ENCODE measurements around the gene RAB34.

Gene RAB34

DNA sequence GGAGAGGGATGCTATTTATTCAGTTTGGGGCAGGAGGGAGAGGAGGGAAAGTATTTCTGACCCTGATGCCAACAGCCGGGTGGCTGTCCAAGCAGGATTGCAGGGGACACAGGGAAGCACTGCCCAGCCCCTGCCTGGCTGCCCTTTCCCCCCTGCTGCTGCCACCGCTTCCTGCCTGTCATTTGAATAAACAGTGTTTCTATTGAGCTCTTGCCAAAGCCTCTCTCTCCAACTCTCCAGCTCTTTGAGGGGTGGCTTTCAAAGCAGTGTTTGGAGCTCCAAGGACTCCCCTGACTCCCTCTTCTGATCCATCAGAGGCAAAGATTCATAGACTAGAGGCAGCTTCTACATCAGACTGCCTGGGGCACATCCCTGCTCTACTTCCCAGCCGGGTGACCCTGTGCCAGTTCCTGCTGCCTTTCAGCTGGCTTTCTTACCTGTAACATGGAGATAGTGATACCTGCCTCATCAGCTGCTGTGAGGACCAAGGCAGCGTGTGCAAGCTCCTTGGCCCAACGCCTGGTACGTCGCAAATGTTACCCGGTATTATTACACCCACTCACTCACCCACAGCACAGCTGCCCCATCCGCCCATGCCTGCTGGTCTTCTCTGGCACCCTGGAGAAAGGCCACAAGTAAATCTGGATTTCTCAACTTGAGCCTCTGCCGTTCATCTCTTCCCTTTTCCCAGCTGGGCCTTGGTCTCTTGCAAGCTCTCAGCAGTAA lies 15.5 kb downstream of the RAB34 start:
- peaks cover 18 to 20% of the 10 kb centered on the region in 2 donors for H3K4me1 ChIP-seq (ENCODE audit: control insufficient read depth in 2 of 2, insufficient read depth in 2 of 2, low read length in 2 of 2)
- H3K9me3 ChIP-seq (ENCODE audit: control insufficient read depth in 2 of 2, low read length in 2 of 2): no peaks in the 10 kb centered on the region
- H3K9ac ChIP-seq (ENCODE audit: low read depth in 1 of 2, low read length in 2 of 2): no peak overlapping the region
- H3K36me3 ChIP-seq (ENCODE audit: control insufficient read depth in 2 of 2, insufficient read depth in 2 of 2, low read length in 2 of 2): peaks cover 60 to 73% of the 10 kb centered on the region in 2 donors
- no peak overlapping the region for H3K27ac ChIP-seq (ENCODE audit: low read depth in 2 of 2, low read length in 2 of 2)
- no peak overlapping the region for H3K4me3 ChIP-seq (ENCODE audit: low read length in 2 of 2)
- no peaks in the 10 kb centered on the region for H3K27me3 ChIP-seq (ENCODE audit: control insufficient read depth in 2 of 2, insufficient read depth in 2 of 2, low read length in 2 of 2)

GRCh38 chr17:28700830-28701492 lies 16.7 kb downstream of the RAB34 start:
- H3K36me3 ChIP-seq (ENCODE audit: control insufficient read depth in 2 of 2, insufficient read depth in 2 of 2, low read length in 2 of 2): peaks cover 69 to 82% of the 10 kb centered on the region in 2 donors
- H3K27me3 ChIP-seq (ENCODE audit: control insufficient read depth in 2 of 2, insufficient read depth in 2 of 2, low read length in 2 of 2): no peaks in the 10 kb centered on the region
- no peak overlapping the region for H3K9ac ChIP-seq (ENCODE audit: low read depth in 1 of 2, low read length in 2 of 2)

DNA sequence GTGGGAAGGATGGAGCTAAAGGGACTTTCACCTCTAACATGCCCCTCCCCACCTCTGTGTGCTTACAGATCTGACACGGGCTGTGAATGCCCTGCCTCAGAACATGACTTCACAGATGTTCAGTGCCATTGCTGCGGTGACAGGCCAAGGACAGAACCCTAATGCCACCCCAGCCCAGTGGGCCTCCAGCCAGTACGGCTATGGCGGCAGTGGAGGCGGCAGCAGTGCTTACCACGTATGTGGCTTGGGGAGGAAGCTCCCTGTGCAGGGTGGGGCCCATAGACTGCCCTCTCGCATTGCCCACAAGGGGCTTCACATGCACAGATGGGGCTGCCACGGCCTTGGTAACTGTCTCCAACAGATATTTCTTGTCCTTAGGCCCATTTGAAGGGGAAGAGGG lies 17.4 kb downstream of the RAB34 start:
- Histone ChIP-seq H3K36me3 (ENCODE audit: control insufficient read depth in 2 of 2, insufficient read depth in 2 of 2, low read length in 2 of 2) (peaks cover 76 to 87% of the 10 kb centered on the region in 2 donors), H3K27ac (ENCODE audit: low read depth in 2 of 2, low read length in 2 of 2) (no peak overlapping the region), H3K4me3 (ENCODE audit: low read length in 2 of 2) (no peak overlapping the region)

More at GRCh38 chr17:28700830-28701492, 16.7 kb downstream of the RAB34 start:
- H3K27ac ChIP-seq (ENCODE audit: low read depth in 2 of 2, low read length in 2 of 2): no peak overlapping the region
- no peaks in the 10 kb centered on the region for H3K9me3 ChIP-seq (ENCODE audit: control insufficient read depth in 2 of 2, low read length in 2 of 2)
- H3K4me1 ChIP-seq (ENCODE audit: control insufficient read depth in 2 of 2, insufficient read depth in 2 of 2, low read length in 2 of 2): peaks cover 19 to 20% of the 10 kb centered on the region in 2 donors
- no peak overlapping the region for H3K4me3 ChIP-seq (ENCODE audit: low read length in 2 of 2)

DNA sequence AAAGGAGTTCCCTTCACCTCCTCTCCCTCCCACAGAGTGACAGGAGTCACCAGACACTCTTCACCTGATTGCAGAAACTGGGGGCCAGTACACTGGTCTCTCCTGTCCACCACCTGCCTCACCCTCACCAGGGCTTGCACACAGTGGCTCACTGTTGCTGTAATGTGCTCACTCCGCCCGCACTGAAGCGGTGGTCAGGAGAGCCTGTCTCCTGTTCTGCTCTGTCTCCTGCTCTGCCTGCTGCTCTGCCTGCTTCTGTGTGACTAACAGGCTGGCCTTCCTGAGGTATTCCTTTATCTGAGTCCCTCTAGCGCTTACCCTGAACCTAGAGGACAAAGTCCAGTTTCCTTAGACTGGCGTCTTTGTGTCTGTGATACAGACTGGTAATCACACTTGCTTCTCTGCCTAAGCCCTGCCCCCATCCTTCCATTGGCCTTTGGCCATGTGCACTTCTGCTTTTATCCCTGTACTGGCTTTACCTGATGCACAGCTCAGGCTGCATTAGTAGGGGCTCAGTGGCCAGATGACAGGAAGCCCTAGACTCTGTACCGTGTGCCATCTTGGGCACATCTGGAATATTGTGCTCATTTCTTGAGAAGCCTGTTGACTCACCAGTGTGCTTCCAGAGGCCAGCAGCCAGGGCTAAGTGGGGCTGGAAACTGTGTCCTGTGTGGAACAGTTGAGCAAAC lies 19.3 kb downstream of the RAB34 start:
- H3K4me3 ChIP-seq (ENCODE audit: low read length in 2 of 2): peak overlapping the region in 1 of 2 donors; percentile 31
- peaks cover 89 to 94% of the 10 kb centered on the region in 2 donors for H3K36me3 ChIP-seq (ENCODE audit: control insufficient read depth in 2 of 2, insufficient read depth in 2 of 2, low read length in 2 of 2)
- peak overlapping the region in 1 of 2 donors; percentile 38 for H3K9ac ChIP-seq (ENCODE audit: low read depth in 1 of 2, low read length in 2 of 2)

More for the DNA sequence above, 17.4 kb downstream of the RAB34 start:
- no peaks in the 10 kb centered on the region for H3K27me3 ChIP-seq (ENCODE audit: control insufficient read depth in 2 of 2, insufficient read depth in 2 of 2, low read length in 2 of 2)
- H3K9me3 ChIP-seq (ENCODE audit: control insufficient read depth in 2 of 2, low read length in 2 of 2): no peaks in the 10 kb centered on the region
- H3K9ac ChIP-seq (ENCODE audit: low read depth in 1 of 2, low read length in 2 of 2): no peak overlapping the region
- H3K4me1 ChIP-seq (ENCODE audit: control insufficient read depth in 2 of 2, insufficient read depth in 2 of 2, low read length in 2 of 2): peaks cover 19 to 20% of the 10 kb centered on the region in 2 donors

DNA sequence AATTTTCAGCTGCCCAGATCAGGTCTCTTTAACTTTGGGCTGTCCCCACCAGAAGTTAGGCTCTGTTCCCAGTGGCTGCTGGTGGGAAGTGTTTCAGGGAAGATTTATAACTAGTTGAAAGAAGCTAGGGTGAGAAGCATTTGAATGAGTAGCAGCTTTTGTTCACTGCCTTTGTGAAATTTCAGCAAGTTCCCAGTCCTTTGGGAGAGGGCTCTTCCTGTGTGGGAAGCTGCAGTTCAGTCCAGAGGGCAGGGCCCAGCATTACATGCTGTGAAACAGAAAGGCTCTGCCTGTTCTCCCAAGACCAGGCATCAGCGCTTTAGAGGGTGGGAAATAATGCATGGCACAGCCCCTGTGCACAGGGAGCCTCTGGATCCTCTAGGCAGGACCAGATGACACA lies 23.8 kb downstream of the RAB34 start:
- no peak overlapping the region for H3K27ac ChIP-seq (ENCODE audit: low read depth in 2 of 2, low read length in 2 of 2)
- H3K36me3 ChIP-seq (ENCODE audit: control insufficient read depth in 2 of 2, insufficient read depth in 2 of 2, low read length in 2 of 2): peaks cover 76 to 77% of the 10 kb centered on the region in 2 donors
- H3K4me1 ChIP-seq (ENCODE audit: control insufficient read depth in 2 of 2, insufficient read depth in 2 of 2, low read length in 2 of 2): peaks cover 14 to 15% of the 10 kb centered on the region in 2 donors
- H3K4me3 ChIP-seq (ENCODE audit: low read length in 2 of 2): no peak overlapping the region
- H3K9ac ChIP-seq (ENCODE audit: low read depth in 1 of 2, low read length in 2 of 2): no peak overlapping the region
- H3K27me3 ChIP-seq (ENCODE audit: control insufficient read depth in 2 of 2, insufficient read depth in 2 of 2, low read length in 2 of 2): no peaks in the 10 kb centered on the region
- H3K9me3 ChIP-seq (ENCODE audit: control insufficient read depth in 2 of 2, low read length in 2 of 2): no peaks in the 10 kb centered on the region

More for the DNA sequence above, 19.3 kb downstream of the RAB34 start:
- H3K4me1 ChIP-seq (ENCODE audit: control insufficient read depth in 2 of 2, insufficient read depth in 2 of 2, low read length in 2 of 2): peaks cover 19 to 20% of the 10 kb centered on the region in 2 donors
- no peaks in the 10 kb centered on the region for H3K9me3 ChIP-seq (ENCODE audit: control insufficient read depth in 2 of 2, low read length in 2 of 2)
- H3K27ac ChIP-seq (ENCODE audit: low read depth in 2 of 2, low read length in 2 of 2): peak overlapping the region; percentile 64 to 82
- H3K27me3 ChIP-seq (ENCODE audit: control insufficient read depth in 2 of 2, insufficient read depth in 2 of 2, low read length in 2 of 2): no peaks in the 10 kb centered on the region

GRCh38 chr17:28689011-28689410 lies 28.7 kb downstream of the RAB34 start:
- Histone ChIP-seq H3K9me3 (ENCODE audit: control insufficient read depth in 2 of 2, low read length in 2 of 2) (no peaks in the 10 kb centered on the region), H3K4me3 (ENCODE audit: low read length in 2 of 2) (no peak overlapping the region), H3K9ac (ENCODE audit: low read depth in 1 of 2, low read length in 2 of 2) (no peak overlapping the region), H3K27me3 (ENCODE audit: control insufficient read depth in 2 of 2, insufficient read depth in 2 of 2, low read length in 2 of 2) (no peaks in the 10 kb centered on the region), H3K27ac (ENCODE audit: low read depth in 2 of 2, low read length in 2 of 2) (no peak overlapping the region), H3K36me3 (ENCODE audit: control insufficient read depth in 2 of 2, insufficient read depth in 2 of 2, low read length in 2 of 2) (peaks cover 80% of the 10 kb centered on the region in 2 donors), H3K4me1 (ENCODE audit: control insufficient read depth in 2 of 2, insufficient read depth in 2 of 2, low read length in 2 of 2) (no peaks in the 10 kb centered on the region)

DNA sequence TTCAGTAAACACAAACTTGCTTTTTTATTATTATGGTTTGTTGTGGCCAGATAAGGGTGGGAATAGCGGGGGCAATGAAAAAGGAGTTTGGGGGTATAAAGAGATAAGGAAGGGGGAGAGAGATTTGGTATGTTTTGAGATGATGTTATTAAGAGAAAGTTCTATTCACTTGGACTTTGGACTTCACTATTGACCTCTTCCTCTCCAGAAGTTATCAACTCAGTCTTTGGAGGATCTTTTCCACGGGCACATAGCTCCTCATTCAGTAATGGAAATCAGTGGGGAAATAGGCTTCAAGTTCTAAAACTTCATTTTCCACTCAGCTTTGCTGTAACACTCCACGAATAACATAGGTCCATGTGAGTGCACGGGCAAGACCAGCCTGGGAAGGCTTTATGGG lies 29.2 kb downstream of the RAB34 start:
- Histone ChIP-seq H3K9ac (ENCODE audit: low read depth in 1 of 2, low read length in 2 of 2) (no peak overlapping the region), H3K27ac (ENCODE audit: low read depth in 2 of 2, low read length in 2 of 2) (no peak overlapping the region), H3K9me3 (ENCODE audit: control insufficient read depth in 2 of 2, low read length in 2 of 2) (no peaks in the 10 kb centered on the region), H3K36me3 (ENCODE audit: control insufficient read depth in 2 of 2, insufficient read depth in 2 of 2, low read length in 2 of 2) (peaks cover 77 to 78% of the 10 kb centered on the region in 2 donors), H3K27me3 (ENCODE audit: control insufficient read depth in 2 of 2, insufficient read depth in 2 of 2, low read length in 2 of 2) (no peaks in the 10 kb centered on the region), H3K4me1 (ENCODE audit: control insufficient read depth in 2 of 2, insufficient read depth in 2 of 2, low read length in 2 of 2) (no peaks in the 10 kb centered on the region), H3K4me3 (ENCODE audit: low read length in 2 of 2) (no peak overlapping the region)

- Histone ChIP-seq H3K27me3 (ENCODE audit: control insufficient read depth in 2 of 2, insufficient read depth in 2 of 2, low read length in 2 of 2) (no peaks in the 10 kb centered on the region), H3K9me3 (ENCODE audit: control insufficient read depth in 2 of 2, low read length in 2 of 2) (no peaks in the 10 kb centered on the region), H3K9ac (ENCODE audit: low read depth in 1 of 2, low read length in 2 of 2) (no peak overlapping the region), H3K4me3 (ENCODE audit: low read length in 2 of 2) (no peak overlapping the region), H3K4me1 (ENCODE audit: control insufficient read depth in 2 of 2, insufficient read depth in 2 of 2, low read length in 2 of 2) (no peaks in the 10 kb centered on the region), H3K36me3 (ENCODE audit: control insufficient read depth in 2 of 2, insufficient read depth in 2 of 2, low read length in 2 of 2) (peaks cover 93 to 94% of the 10 kb centered on the region in 2 donors), H3K27ac (ENCODE audit: low read depth in 2 of 2, low read length in 2 of 2) (no peak overlapping the region)
Measured at GRCh38 chr17:28686296-28686695, 31.4 kb downstream of the RAB34 start.

GRCh38 chr17:28685366-28685765 lies 32.3 kb downstream of the RAB34 start:
- no peak overlapping the region for H3K27ac ChIP-seq (ENCODE audit: low read depth in 2 of 2, low read length in 2 of 2)
- H3K4me3 ChIP-seq (ENCODE audit: low read length in 2 of 2): no peak overlapping the region
- H3K4me1 ChIP-seq (ENCODE audit: control insufficient read depth in 2 of 2, insufficient read depth in 2 of 2, low read length in 2 of 2): no peaks in the 10 kb centered on the region
- H3K27me3 ChIP-seq (ENCODE audit: control insufficient read depth in 2 of 2, insufficient read depth in 2 of 2, low read length in 2 of 2): no peaks in the 10 kb centered on the region
- H3K9ac ChIP-seq (ENCODE audit: low read depth in 1 of 2, low read length in 2 of 2): no peak overlapping the region
- no peaks in the 10 kb centered on the region for H3K9me3 ChIP-seq (ENCODE audit: control insufficient read depth in 2 of 2, low read length in 2 of 2)
- H3K36me3 ChIP-seq (ENCODE audit: control insufficient read depth in 2 of 2, insufficient read depth in 2 of 2, low read length in 2 of 2): peaks cover 90 to 94% of the 10 kb centered on the region in 2 donors

DNA sequence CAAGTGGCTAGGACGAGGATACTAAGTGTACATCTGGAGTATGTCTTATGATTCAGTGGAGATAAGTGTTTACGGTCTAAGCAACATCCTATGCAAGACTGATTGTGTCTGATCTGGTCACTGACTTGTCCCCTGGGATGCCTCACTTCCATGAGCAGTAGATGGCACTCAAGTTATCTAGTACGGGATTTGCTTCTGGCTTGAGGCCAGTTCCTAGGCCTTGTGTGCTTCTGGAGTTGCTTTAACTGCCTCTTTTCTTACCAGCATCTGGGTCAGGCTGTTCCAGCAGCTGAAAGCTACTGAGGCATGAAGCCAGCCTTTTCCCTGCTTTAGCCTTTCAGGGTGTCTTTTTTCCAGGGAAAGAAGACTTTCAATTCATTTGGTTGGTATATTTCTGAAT lies 32.7 kb downstream of the RAB34 start:
- peaks cover 86 to 93% of the 10 kb centered on the region in 2 donors for H3K36me3 ChIP-seq (ENCODE audit: control insufficient read depth in 2 of 2, insufficient read depth in 2 of 2, low read length in 2 of 2)
- no peaks in the 10 kb centered on the region for H3K4me1 ChIP-seq (ENCODE audit: control insufficient read depth in 2 of 2, insufficient read depth in 2 of 2, low read length in 2 of 2)
- no peak overlapping the region for H3K9ac ChIP-seq (ENCODE audit: low read depth in 1 of 2, low read length in 2 of 2)
- no peaks in the 10 kb centered on the region for H3K9me3 ChIP-seq (ENCODE audit: control insufficient read depth in 2 of 2, low read length in 2 of 2)
- H3K27me3 ChIP-seq (ENCODE audit: control insufficient read depth in 2 of 2, insufficient read depth in 2 of 2, low read length in 2 of 2): no peaks in the 10 kb centered on the region
- H3K27ac ChIP-seq (ENCODE audit: low read depth in 2 of 2, low read length in 2 of 2): no peak overlapping the region
- no peak overlapping the region for H3K4me3 ChIP-seq (ENCODE audit: low read length in 2 of 2)

Data from mucosa of rectum (tissue), 2 donors.